ENCODE results near the gene CEP350.

Gene CEP350

DNA sequence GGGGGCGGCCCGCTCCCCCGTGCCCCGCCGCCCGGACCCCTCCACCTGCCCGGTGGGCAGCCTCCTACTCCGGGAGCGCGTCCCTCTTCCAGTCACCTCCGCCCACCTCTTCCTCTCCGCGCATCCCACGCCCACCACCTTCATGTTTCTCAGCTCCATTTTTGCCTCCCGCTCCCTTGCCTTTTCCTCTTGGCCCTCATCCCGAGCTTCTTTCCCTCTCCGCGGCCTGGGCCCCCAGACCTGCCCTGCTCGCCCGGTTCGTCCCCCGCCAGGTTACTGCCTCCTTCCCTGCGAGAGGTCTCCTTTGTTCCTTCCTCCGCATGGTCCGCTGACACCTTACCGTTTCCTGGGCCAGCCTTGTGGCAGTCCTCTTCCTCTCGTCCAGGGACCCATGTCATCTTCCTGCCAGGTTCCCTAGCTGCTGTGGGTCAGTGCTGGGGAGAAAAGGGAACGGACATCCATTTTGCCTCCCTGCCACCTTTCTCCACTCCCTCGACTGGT, 200.6 kb downstream of the CEP350 start:
- H3K27ac Mint-ChIP-seq = peak overlapping the region; percentile 37 to 80 (median 70)
- H3K36me3 Mint-ChIP-seq (ENCODE audit: low read depth) = no peaks in the 10 kb centered on the region
- H3K27me3 Mint-ChIP-seq (ENCODE audit: low read depth) = peaks cover 12% of the 10 kb centered on the region
- H3K4me1 Mint-ChIP-seq = peaks cover 4% of the 10 kb centered on the region
- H3K9me3 Mint-ChIP-seq = no peaks in the 10 kb centered on the region
- peak overlapping the region; percentile 89 to 95 (median 93) for H3K4me3 Mint-ChIP-seq
- TF ChIP-seq CTCF (IDR thresholded peaks at IDR 0.05; ENCODE audit: unreplicated experiment in 3 of 3) = no peak

- Mint-ChIP-seq H3K4me3 (peak overlapping the region; percentile 89 to 95 (median 93)), H3K27ac (no peak overlapping the region), H3K36me3 (ENCODE audit: low read depth) (no peaks in the 10 kb centered on the region), H3K4me1 (peaks cover 4% of the 10 kb centered on the region), H3K9me3 (no peaks in the 10 kb centered on the region), H3K27me3 (ENCODE audit: low read depth) (peaks cover 9% of the 10 kb centered on the region)
- TF ChIP-seq CTCF (IDR thresholded peaks at IDR 0.05; ENCODE audit: unreplicated experiment in 3 of 3) = no peak
Observed at GRCh38 chr1:180156201-180156600, 201.6 kb downstream of the CEP350 start.

GRCh38 chr1:180156631-180157091, 202.1 kb downstream of the CEP350 start:
- Mint-ChIP-seq H3K9me3 (no peaks in the 10 kb centered on the region), H3K4me3 (peak overlapping the region; percentile 42 to 93 (median 89)), H3K27me3 (ENCODE audit: low read depth) (peaks cover 7% of the 10 kb centered on the region), H3K4me1 (peaks cover 4% of the 10 kb centered on the region), H3K36me3 (ENCODE audit: low read depth) (no peaks in the 10 kb centered on the region), H3K27ac (no peak overlapping the region)
- TF ChIP-seq CTCF (IDR thresholded peaks at IDR 0.05; ENCODE audit: unreplicated experiment in 3 of 3) = no peak

- peaks cover 4% of the 10 kb centered on the region for H3K4me1 Mint-ChIP-seq
- H3K27me3 Mint-ChIP-seq (ENCODE audit: low read depth) = peaks cover 7% of the 10 kb centered on the region
- no peaks in the 10 kb centered on the region for H3K9me3 Mint-ChIP-seq
- H3K27ac Mint-ChIP-seq = no peak overlapping the region
- TF ChIP-seq CTCF (IDR thresholded peaks at IDR 0.05; ENCODE audit: unreplicated experiment in 3 of 3) = no peak
- no peaks in the 10 kb centered on the region for H3K36me3 Mint-ChIP-seq (ENCODE audit: low read depth)
- peak overlapping the region; percentile 42 to 93 (median 89) for H3K4me3 Mint-ChIP-seq
Observed at GRCh38 chr1:180157108-180157507, 202.5 kb downstream of the CEP350 start.

DNA sequence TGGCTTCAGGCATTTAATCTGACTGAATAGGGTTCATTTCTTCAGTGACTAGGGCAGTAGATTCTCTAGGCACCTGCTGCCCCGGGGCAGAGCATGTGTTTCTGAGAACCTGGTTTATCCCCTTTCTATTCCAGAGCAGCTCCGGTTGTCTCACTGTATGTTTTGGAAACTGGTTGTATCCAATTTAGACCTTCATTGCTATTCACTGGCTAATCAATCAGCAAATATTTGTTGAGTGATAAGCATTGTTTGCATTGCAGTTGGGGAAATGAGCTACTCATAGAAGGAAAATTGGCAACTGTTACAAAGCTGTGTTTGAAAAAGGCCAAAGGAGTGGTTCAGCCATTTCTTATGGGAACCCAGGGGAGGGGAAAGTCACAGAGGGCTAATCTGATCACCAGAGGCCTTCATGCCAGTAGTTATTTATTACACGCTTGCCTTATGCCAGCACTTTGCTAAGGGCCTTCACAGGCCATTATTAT, 203.0 kb downstream of the CEP350 start:
- Mint-ChIP-seq H3K27ac (no peak overlapping the region), H3K27me3 (ENCODE audit: low read depth) (peaks cover 7% of the 10 kb centered on the region), H3K9me3 (no peaks in the 10 kb centered on the region), H3K4me3 (peak overlapping the region in 1 of 3 experiments; percentile 89), H3K36me3 (ENCODE audit: low read depth) (no peaks in the 10 kb centered on the region), H3K4me1 (peaks cover 4% of the 10 kb centered on the region)
- no peak for TF ChIP-seq CTCF (IDR thresholded peaks at IDR 0.05; ENCODE audit: unreplicated experiment in 3 of 3)
